DLD1 (cell line): ENCODE results near the gene KRT76.

ENCODE experiments used
- in situ Hi-C: cut with HindIII; loops from 2 replicates; pipeline ENCODE4 v1.10.0; 2017; ENCODE audit warnings: low sequenced_read_pairs

The KRT76 gene

DNA sequence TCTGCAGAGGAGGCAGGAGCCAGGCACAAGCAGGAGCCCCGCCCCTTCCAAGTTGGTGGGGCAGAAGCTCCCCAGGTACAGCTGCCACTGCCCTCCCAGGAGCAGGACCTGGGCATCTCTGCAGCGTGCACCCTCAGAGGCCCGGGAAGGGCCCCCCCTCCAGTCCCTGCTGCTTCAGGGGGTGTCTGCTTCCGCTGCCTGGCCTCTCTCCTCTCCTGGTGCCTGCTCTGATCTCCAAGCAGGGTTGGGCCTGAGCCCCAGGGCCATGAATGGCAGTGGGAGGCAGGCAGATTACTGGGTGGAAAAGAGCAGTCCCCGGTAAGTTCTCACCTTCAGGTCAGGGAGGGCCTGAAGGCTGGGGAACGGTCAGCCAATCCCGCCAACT lies 35.0 kb downstream of the KRT76 start:
- in situ Hi-C loops, result no loop called here

DNA sequence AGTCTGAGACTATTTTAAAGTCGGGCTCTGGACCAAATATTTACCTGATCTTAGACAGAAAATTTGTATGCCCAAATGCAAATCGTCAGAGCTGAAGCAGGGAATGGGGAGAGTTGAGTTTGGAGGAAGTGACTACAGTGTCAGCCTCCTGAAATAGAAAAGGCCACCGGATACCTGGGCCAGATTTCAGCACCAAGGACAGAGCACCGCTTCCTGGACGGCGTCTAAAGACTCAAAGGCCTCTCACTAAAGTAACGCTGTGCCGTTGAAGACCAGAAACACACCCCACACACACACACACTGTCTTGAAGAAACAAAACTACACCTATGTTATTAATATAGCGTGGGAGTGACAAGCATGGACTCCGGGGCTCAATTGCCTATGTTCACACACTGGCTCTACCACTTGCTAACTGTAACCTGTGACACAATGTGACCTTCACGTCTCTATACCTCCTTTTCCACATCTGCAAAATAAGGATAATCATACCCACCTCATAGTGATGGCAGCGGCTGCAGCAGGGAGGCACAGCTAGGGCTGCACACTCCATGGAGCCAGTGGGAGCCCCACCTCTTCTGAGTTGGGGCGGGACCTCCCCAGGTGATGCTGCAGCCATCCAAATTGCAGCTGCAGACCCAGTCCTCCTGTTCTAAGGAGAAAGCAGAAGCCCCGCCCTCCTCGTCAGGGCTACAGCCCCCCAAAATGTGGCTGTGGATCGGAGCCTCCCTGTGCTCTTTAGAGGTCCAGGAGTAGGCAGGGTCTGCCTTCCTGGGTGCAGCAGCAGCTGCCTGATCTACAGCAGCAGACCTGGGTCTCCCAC lies 35.6 kb downstream of the KRT76 start:
- in situ Hi-C loops, result no loop called here

DNA sequence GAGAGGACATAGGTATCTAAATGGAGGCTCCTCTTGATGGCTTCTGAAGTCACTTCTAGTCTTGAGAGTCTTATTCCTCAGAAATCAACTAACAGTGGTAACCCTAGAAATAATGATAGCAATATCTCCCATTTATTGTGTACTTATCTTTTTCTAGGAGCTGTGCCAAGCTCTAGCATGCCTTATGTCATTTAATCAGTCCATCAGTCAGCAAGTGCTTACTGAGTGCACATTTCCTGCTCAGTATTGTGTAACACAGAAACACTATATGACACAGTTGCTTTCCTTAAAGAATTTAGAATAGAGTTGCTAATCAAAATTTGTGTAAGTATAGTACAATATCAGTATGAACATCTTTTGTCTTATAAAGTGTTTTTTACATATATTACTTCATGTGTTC lies 36.6 kb downstream of the KRT76 start:
- in situ Hi-C loops, result no loop called here

GRCh38 chr12:52739963-52740362 lies 37.2 kb downstream of the KRT76 start:
- in situ Hi-C loops, result no loop called here

GRCh38 chr12:52735816-52736632 lies 41.1 kb downstream of the KRT76 start:
- in situ Hi-C loops, result no loop called here

DNA sequence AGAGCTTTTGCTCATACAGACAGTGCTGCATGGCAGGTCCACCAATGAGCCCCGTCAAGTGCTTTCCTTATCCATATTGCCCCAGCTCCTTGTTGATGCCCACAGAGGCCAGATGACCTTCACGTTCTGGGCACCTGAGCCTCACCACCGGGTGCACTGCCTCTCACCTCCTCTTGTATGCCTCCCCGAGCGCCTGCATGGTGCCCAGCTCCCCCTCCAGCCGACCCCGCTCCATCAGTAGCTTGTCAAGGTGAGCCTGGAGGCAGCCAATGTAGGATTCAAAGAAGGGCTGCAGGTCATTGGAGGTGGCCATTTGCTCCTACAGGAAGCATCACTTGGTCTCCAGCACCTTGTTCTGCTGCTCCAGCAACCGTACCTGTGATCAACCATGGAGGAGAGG lies 42.0 kb downstream of the KRT76 start:
- in situ Hi-C loops, result no loop called here

GRCh38 chr12:52730793-52731192 lies 46.4 kb downstream of the KRT76 start:
- in situ Hi-C loops, result no loop called here

GRCh38 chr12:52730383-52730782 lies 46.8 kb downstream of the KRT76 start:
- in situ Hi-C loops, result no loop called here

DNA sequence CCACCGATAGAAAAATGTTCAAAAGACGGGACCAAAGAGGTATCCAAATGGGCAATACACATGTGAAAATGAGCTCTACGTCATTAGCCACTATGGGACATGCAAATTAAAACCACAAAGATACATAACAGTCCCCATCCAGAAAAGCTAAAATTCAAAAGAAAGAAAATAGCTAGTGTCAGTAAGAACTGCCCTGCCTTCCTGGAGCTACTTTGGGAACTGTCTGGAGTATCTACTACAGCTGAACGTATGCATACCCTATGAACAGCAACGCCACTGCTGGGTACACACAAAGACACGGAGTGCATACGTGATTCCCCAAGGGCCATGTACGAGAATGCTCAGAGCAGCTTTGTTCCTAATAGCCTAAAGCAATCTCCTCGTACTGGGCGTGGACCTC lies 48.0 kb downstream of the KRT76 start:
- in situ Hi-C loops, result no loop called here

DNA sequence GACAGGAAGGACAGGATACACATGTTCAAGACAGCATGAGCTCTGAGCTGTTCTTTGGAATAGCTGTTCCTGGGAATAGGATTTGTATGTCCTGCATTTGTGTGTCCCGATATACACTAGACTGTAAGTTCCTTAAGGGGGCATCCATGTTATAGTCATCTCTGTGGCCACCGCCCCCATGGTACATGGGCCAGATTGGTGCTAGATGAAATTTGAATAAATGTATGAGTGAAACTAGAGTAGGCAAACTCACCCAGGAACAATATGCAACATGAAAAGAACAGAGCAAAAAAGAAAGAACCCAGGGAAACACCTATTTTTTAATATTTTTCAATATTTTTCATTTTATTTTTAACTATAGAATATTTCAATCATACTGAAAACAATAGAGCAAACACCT lies 48.8 kb downstream of the KRT76 start:
- in situ Hi-C loops, result no loop called here

DNA sequence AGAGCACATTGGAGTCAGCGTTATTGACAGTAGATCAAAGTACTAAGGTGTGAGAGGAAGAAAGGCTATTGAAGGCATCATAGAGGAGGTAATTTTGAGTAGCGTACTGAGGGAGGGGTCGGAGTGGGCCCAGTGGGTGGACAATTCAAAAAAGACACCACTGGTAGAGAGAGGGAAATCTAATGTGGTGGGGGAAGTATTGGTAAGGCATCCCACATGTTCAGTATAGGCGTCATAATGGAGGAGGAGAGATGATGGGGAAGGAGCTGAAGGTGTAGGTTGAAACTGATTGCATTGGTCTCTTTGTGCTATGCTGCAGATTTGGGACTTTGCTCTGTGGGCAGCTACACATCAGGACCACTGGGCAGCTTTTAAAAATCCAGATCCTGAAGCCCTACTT lies 50.1 kb downstream of the KRT76 start:
- in situ Hi-C loops, result no loop called here

GRCh38 chr12:52726451-52726850 lies 50.7 kb downstream of the KRT76 start:
- in situ Hi-C loops, result no loop called here

GRCh38 chr12:52724384-52724783 lies 52.8 kb downstream of the KRT76 start:
- in situ Hi-C loops, result no loop called here

- in situ Hi-C loops, result no loop called here
Observed at GRCh38 chr12:52722680-52723079, 54.5 kb downstream of the KRT76 start.

DNA sequence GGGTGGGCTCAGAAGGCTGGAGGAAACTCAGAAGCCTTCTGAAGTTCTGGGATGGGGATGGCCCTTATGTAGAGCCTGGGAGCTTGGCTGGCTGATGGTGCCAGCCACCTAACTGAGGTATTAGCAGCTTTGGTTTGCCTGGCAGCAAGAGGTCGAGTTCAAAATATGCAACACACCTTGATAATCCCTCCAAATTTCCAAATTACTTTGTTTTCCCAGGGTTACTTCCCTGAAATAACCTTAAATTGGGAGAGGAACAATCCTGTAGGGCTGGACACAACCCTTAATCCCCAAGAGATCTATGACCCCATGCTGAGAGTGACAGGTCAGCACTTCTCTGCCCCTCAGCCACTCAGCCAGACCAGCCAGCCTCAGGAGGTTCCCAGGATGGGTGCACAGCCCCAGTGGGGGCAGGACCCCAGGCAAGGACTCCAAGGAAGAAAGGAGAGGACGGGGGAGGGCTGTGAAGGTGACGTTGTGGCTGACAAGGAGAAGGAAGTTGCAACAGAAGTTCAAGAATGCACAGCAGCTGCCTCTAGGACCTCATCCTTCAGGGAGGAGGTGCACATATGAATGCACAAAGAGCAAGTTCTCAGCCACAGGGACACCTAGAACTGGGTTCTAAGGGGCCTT lies 55.2 kb downstream of the KRT76 start:
- in situ Hi-C loops, result no loop called here

GRCh38 chr12:52720365-52720886 lies 56.7 kb downstream of the KRT76 start:
- in situ Hi-C loops, result no loop called here
